Mammary epithelial cell (primary cell): ENCODE measurements around the gene PRCP.
"Not testable (repeated sequence)": the region's sequence is repeated elsewhere in the genome, so short reads cannot be mapped to it uniquely, and the experiment has no call there.

ENCODE experiments used
- EZH2 ChIP-seq: IDR thresholded peaks from 2 replicates; pipeline ENCODE4 v1.6.1; 2012; ENCODE audit warnings: low read length, inconsistent platforms, borderline replicate concordance
- TF ChIP-seq, protein P1 (sequence below), 2 donors: IDR thresholded peaks in 1 of 2; conservative IDR thresholded peaks in 1 of 2; 2 replicates each; pipeline ENCODE4 v1.5.1; 2011 to 2012; ENCODE audit warnings: inconsistent platforms in 2 of 2, low read length in 2 of 2, mild to moderate bottlenecking in 2 of 2, control low read depth in 1 of 2, low read depth in 1 of 2; ENCODE audit not compliant: insufficient read depth in 1 of 2; ENCODE audit errors: extremely low read depth in 1 of 2

GRCh38 chr11:82920227-82920626, 20.0 kb upstream of the PRCP start:
- TF ChIP-seq, protein P1, sequence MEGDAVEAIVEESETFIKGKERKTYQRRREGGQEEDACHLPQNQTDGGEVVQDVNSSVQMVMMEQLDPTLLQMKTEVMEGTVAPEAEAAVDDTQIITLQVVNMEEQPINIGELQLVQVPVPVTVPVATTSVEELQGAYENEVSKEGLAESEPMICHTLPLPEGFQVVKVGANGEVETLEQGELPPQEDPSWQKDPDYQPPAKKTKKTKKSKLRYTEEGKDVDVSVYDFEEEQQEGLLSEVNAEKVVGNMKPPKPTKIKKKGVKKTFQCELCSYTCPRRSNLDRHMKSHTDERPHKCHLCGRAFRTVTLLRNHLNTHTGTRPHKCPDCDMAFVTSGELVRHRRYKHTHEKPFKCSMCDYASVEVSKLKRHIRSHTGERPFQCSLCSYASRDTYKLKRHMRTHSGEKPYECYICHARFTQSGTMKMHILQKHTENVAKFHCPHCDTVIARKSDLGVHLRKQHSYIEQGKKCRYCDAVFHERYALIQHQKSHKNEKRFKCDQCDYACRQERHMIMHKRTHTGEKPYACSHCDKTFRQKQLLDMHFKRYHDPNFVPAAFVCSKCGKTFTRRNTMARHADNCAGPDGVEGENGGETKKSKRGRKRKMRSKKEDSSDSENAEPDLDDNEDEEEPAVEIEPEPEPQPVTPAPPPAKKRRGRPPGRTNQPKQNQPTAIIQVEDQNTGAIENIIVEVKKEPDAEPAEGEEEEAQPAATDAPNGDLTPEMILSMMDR (conservative IDR thresholded peaks at IDR 0.05 in 1 of 2, IDR thresholded peaks at IDR 0.05 in 1 of 2; ENCODE audit: extremely low read depth in 1 of 2, insufficient read depth in 1 of 2, low read depth in 1 of 2, low read length in 2 of 2): not testable (repeated sequence)
- not testable (repeated sequence) for TF ChIP-seq EZH2
